K562 (cell line): ENCODE data around the gene MAPK8IP1. TPM values are rescaled to one million over a fixed set of nuclear protein-coding genes. Genes with fewer than 3 reads are reported as not detected.

ENCODE experiments used
- ATAC-seq: fragments of 200-7000 bp; cut with Tn5 transposase; 3 replicates; pipeline ENCODE4 v1.9.1; 2020; ENCODE audit warnings: moderate library complexity
- BruUV-seq: library from RNA; stranded (reverse); fragments of 400-500 nt; replicated peaks from 2 replicates; lab custom pipeline; 2021; lab: Mats Ljungman, UMichigan
- CTCF ChIA-PET: fragments of 300-600 bp; formaldehyde crosslinking; extraction: SDS; loops from one replicate; lab custom pipeline; 2021; ENCODE audit warnings: low intra/inter-chr PET ratio; lab: Yijun Ruan, JAX
- POLR2A ChIA-PET: fragments of 300-600, 350-650 bp; sonication (Branson Sonifier 250); formaldehyde crosslinking; extraction: SDS; loops from one replicate; lab custom pipeline; 2021; ENCODE audit warnings: antibody characterized with exemption, inconsistent platforms; lab: Yijun Ruan, JAX
- DNase-seq, 4 experiments: peaks; one replicate each; pipeline versions ENCODE4 v3.0.0 to v3.0.0-alpha.2; 2011 to 2018; ENCODE audit warnings: low spot score in 3 of 4, mixed read lengths in 3 of 4; ENCODE audit errors: extremely low read depth in 1 of 4
- FAIRE-seq: peaks from 2 replicates; lab custom pipeline; 2011; peaks lifted over from hg19 to GRCh38; lab: Jason Lieb, UNC
- H2AFZ ChIP-seq: 2 replicates; pipeline ENCODE4 v1.6.0; 2011; ENCODE audit warnings: low read depth, low read length, control low read depth, inconsistent platforms
- H3K27ac ChIP-seq: fragments of 200-600 bp; 3 replicates; pipeline ENCODE4 v1.8.0; 2011; ENCODE audit warnings: low read depth, mild to moderate bottlenecking, control low read depth, inconsistent platforms, low read length, moderate library complexity, mixed read lengths; ENCODE audit errors: extremely low read depth
- H3K27me3 ChIP-seq, 2 experiments: fragments of 300-600 bp in 1 of 2; 2 replicates in 1 of 2; 3 replicates in 1 of 2; pipeline versions ENCODE4 v1.6.0 to v1.8.0; 2011; ENCODE audit warnings: inconsistent platforms in 2 of 2, low read length in 2 of 2, mild to moderate bottlenecking in 1 of 2, mixed read lengths in 1 of 2, moderate library complexity in 1 of 2; ENCODE audit not compliant: control insufficient read depth in 2 of 2, insufficient read depth in 2 of 2
- H3K36me3 ChIP-seq: fragments of 300-600 bp; 3 replicates; pipeline ENCODE4 v1.8.0; 2011; ENCODE audit warnings: mild to moderate bottlenecking, low read length, inconsistent platforms; ENCODE audit not compliant: control insufficient read depth, insufficient read depth
- H3K4me1 ChIP-seq, 2 experiments: fragments of 200-600 bp in 1 of 2; replicated peaks in 1 of 2; 2 replicates in 1 of 2; 3 replicates in 1 of 2; pipeline versions ENCODE4 v1.5.1 to v1.8.0; 2011; ENCODE audit warnings: inconsistent platforms in 2 of 2, low read length in 2 of 2, mild to moderate bottlenecking in 1 of 2, mixed read lengths in 1 of 2, moderate library complexity in 1 of 2; ENCODE audit not compliant: control insufficient read depth in 2 of 2, insufficient read depth in 2 of 2
- H3K4me2 ChIP-seq: 2 replicates; pipeline ENCODE4 v1.6.1; 2011; ENCODE audit warnings: low read length, control low read depth, inconsistent platforms, mixed read lengths; ENCODE audit not compliant: insufficient read depth
- H3K4me3 ChIP-seq: fragments of 200-600 bp; sonication (generic), shearing (Covaris generic); 2 replicates; pipeline ENCODE4 v1.5.1; 2016; ENCODE audit warnings: control low read depth, inconsistent platforms
- H3K79me2 ChIP-seq: fragments of 200-600 bp; 3 replicates; pipeline ENCODE4 v1.8.0; 2011; ENCODE audit warnings: low read length, inconsistent platforms; ENCODE audit not compliant: control insufficient read depth, insufficient read depth
- H3K9ac ChIP-seq, 2 experiments: 2 replicates each; pipeline versions ENCODE4 v1.6.0 to v1.6.1; 2011; ENCODE audit warnings: low read depth in 2 of 2, low read length in 2 of 2, control low read depth in 1 of 2, inconsistent platforms in 1 of 2, mild to moderate bottlenecking in 1 of 2, mixed read lengths in 1 of 2; ENCODE audit not compliant: insufficient read depth in 1 of 2
- H3K9me1 ChIP-seq: one replicate; pipeline ENCODE4 v1.6.0; 2011; ENCODE audit warnings: inconsistent platforms, mild to moderate bottlenecking, low read length, moderate library complexity; ENCODE audit not compliant: control insufficient read depth, insufficient read depth
- H3K9me3 ChIP-seq: replicated peaks from 2 replicates; pipeline ENCODE4 v1.5.1; 2011; ENCODE audit warnings: low read depth, low read length, inconsistent platforms; ENCODE audit not compliant: control insufficient read depth, insufficient read depth
- H4K20me1 ChIP-seq: replicated peaks from 2 replicates; pipeline ENCODE4 v1.6.1; 2011; ENCODE audit warnings: low read length, inconsistent platforms, mixed read lengths; ENCODE audit not compliant: control insufficient read depth, insufficient read depth
- CEBPB ChIP-seq: fragments of 450-650 bp; IDR thresholded peaks from 2 replicates; pipeline ENCODE4 v1.6.1; 2016; ENCODE audit warnings: missing genetic modification characterization, missing compliant biosample characterization
- NCOA1 ChIP-seq: fragments of 450-650 bp; IDR thresholded peaks from 2 replicates; pipeline ENCODE4 v1.6.1; 2016; ENCODE audit warnings: low read depth
- ZBTB9 ChIP-seq: fragments of 450-650 bp; formaldehyde crosslinking; IDR thresholded peaks from 2 replicates; pipeline ENCODE4 v1.4.0; 2020; ENCODE audit warnings: mild to moderate bottlenecking, moderate library complexity
- WGBS: fragments of 100-300 bp; shearing (Covaris generic); methylation state at CpG from one replicate; pipeline ENCODE4 v1.1.6; 2016; ENCODE audit warnings: low coverage, mixed read lengths; ENCODE audit not compliant: insufficient coverage; ENCODE audit errors: missing lambda C conversion rate; 5-methylcytosine and 5-hydroxymethylcytosine counted together
- in situ Hi-C: fragments of 300-500 bp; cut with MboI; formaldehyde crosslinking; loops from 4 replicates; pipeline ENCODE4 v1.15.0; 2018; ENCODE audit warnings: inconsistent platforms, mixed read lengths
- intact Hi-C: fragments of 100-400 bp; cut with micrococcal nuclease; formaldehyde crosslinking; loops from 2 replicates; pipeline ENCODE4 v1.14.2; 2022
- polyA plus RNA-seq, 8 experiments: library from polyadenylated mRNA; depleted of rRNA in 4 of 8; stranded (reverse) in 5 of 8; unstranded in 3 of 8; fragments of >200 nt; fragmentation: Nextera tagmentation in 2 of 8; fragmentation: Illumina TruSeq in 1 of 8; extraction: Ambion mirVana in 2 of 8; extraction: Trizol in 1 of 8; gene quantifications; 2 replicates each; pipeline versions ENCODE4 v1.2.1 to v1.2.3, GENCODE V29; 2011 to 2014; ENCODE audit warnings: inconsistent platforms in 1 of 8, missing spikeins in 1 of 8
- total RNA-seq, 7 experiments: library from RNA; depleted of rRNA in 6 of 7; stranded (reverse); fragments of >200 nt in 6 of 7; fragmentation: Illumina TruSeq in 2 of 7; extraction: Trizol in 2 of 7; gene quantifications; 2 replicates each; pipeline versions ENCODE4 v1.2.1 to v1.2.3, GENCODE V29; 2011 to 2021; ENCODE audit warnings: low replicate concordance in 1 of 7
- TF ChIP-seq, protein P1 (sequence below): sonication (generic); formaldehyde crosslinking; IDR thresholded peaks from 2 replicates; pipeline ENCODE4 v1.8.0; 2022; ENCODE audit warnings: mild to moderate bottlenecking, missing genetic modification reagents
- TF ChIP-seq, protein P2 (sequence below): sonication (generic); formaldehyde crosslinking; IDR thresholded peaks from 2 replicates; pipeline ENCODE4 v1.8.0; 2022; ENCODE audit warnings: missing genetic modification reagents, mild to moderate bottlenecking, borderline replicate concordance
- TF ChIP-seq, protein P3 (sequence below): sonication (generic); formaldehyde crosslinking; IDR thresholded peaks from 2 replicates; pipeline ENCODE4 v1.8.1; 2023; ENCODE audit warnings: mild to moderate bottlenecking, missing genetic modification reagents

Gene MAPK8IP1
- total and polyA plus RNA-seq, 9 of the 15 experiments (the other 6 are each of a cell fraction or from before 2014, with no cell fraction given) = 0.13 to 6.9 (median 2.5) TPM

DNA sequence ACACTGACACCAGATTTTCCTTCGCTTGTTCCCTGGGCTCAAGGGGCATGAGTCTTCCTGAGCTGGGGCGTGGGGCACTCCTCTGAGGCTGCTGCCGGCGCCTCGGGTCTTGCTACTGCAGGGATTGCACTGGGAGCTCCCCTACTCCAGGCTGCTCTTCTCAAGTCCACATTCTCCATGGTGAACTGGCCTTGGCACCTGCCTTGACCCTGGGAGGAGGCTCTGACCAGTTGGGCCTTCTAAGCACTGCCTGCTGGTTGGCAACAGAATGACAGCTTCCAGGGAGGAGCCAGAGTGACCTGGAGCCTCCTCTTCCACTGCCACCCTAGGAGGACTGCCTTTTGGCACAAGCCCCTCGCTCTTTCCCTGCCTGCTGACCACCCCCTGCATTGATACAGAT is 12.1 kb downstream of the MAPK8IP1 start:
- no peak overlapping the region for H2AFZ ChIP-seq
- CTCF ChIA-PET = no interaction called here

More for the DNA sequence above, 12.1 kb downstream of the MAPK8IP1 start:
- in situ Hi-C loops (no loop called here), intact Hi-C loops (no loop called here)
- FAIRE-seq = no peak
- H3K79me2 ChIP-seq = no peaks in the 10 kb centered on the region
- H3K27ac ChIP-seq = no peak overlapping the region
- BruUV-seq = no TSS peak
- WGBS = 28% methylated on average over 6 of the region's 6 CpGs
- no peaks in the 10 kb centered on the region; a peak in 1 of 5 replicates for H3K27me3 ChIP-seq
- no peak for ATAC-seq
- H4K20me1 ChIP-seq = 0 out of 2 replicates have a peak, but pooled peaks cover 6% of the 10 kb centered on the region
- H3K4me2 ChIP-seq = no peak overlapping the region
- DNase-seq = no peak
- H3K9me1 ChIP-seq = no peaks in the 10 kb centered on the region
- no peak overlapping the region for H3K4me3 ChIP-seq
- H3K4me1 ChIP-seq = peaks cover 6 to 47% of the 10 kb centered on the region in 2 experiments; a peak in 4 of 5 replicates
- no peaks in the 10 kb centered on the region for H3K9me3 ChIP-seq
- no peak overlapping the region for H3K9ac ChIP-seq
- no peaks in the 10 kb centered on the region for H3K36me3 ChIP-seq
- POLR2A ChIA-PET = interaction anchor here (0.5 to 2.1 kb wide), 5 partner anchors 8 to 98 kb away, joined by 3 to 5 read pairs (median 3); partner anchors contain the start of gene PEX16
- TF ChIP-seq, protein P1, sequence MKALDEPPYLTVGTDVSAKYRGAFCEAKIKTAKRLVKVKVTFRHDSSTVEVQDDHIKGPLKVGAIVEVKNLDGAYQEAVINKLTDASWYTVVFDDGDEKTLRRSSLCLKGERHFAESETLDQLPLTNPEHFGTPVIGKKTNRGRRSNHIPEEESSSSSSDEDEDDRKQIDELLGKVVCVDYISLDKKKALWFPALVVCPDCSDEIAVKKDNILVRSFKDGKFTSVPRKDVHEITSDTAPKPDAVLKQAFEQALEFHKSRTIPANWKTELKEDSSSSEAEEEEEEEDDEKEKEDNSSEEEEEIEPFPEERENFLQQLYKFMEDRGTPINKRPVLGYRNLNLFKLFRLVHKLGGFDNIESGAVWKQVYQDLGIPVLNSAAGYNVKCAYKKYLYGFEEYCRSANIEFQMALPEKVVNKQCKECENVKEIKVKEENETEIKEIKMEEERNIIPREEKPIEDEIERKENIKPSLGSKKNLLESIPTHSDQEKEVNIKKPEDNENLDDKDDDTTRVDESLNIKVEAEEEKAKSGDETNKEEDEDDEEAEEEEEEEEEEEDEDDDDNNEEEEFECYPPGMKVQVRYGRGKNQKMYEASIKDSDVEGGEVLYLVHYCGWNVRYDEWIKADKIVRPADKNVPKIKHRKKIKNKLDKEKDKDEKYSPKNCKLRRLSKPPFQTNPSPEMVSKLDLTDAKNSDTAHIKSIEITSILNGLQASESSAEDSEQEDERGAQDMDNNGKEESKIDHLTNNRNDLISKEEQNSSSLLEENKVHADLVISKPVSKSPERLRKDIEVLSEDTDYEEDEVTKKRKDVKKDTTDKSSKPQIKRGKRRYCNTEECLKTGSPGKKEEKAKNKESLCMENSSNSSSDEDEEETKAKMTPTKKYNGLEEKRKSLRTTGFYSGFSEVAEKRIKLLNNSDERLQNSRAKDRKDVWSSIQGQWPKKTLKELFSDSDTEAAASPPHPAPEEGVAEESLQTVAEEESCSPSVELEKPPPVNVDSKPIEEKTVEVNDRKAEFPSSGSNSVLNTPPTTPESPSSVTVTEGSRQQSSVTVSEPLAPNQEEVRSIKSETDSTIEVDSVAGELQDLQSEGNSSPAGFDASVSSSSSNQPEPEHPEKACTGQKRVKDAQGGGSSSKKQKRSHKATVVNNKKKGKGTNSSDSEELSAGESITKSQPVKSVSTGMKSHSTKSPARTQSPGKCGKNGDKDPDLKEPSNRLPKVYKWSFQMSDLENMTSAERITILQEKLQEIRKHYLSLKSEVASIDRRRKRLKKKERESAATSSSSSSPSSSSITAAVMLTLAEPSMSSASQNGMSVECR (CRISPR knock-in tag) = no peak
- TF ChIP-seq NCOA1 (no peak), CEBPB (tag) (no peak), ZBTB9 (CRISPR knock-in tag) (no peak)
- TF ChIP-seq, protein P2, sequence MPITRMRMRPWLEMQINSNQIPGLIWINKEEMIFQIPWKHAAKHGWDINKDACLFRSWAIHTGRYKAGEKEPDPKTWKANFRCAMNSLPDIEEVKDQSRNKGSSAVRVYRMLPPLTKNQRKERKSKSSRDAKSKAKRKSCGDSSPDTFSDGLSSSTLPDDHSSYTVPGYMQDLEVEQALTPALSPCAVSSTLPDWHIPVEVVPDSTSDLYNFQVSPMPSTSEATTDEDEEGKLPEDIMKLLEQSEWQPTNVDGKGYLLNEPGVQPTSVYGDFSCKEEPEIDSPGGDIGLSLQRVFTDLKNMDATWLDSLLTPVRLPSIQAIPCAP (CRISPR knock-in tag) = no peak
- TF ChIP-seq, protein P3, sequence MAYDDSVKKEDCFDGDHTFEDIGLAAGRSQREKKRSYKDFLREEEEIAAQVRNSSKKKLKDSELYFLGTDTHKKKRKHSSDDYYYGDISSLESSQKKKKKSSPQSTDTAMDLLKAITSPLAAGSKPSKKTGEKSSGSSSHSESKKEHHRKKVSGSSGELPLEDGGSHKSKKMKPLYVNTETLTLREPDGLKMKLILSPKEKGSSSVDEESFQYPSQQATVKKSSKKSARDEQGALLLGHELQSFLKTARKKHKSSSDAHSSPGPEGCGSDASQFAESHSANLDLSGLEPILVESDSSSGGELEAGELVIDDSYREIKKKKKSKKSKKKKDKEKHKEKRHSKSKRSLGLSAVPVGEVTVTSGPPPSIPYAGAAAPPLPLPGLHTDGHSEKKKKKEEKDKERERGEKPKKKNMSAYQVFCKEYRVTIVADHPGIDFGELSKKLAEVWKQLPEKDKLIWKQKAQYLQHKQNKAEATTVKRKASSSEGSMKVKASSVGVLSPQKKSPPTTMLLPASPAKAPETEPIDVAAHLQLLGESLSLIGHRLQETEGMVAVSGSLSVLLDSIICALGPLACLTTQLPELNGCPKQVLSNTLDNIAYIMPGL = no peak
